Karpas-422 (cell line): ENCODE results near the gene HTT. TPM values are rescaled to one million over a fixed set of nuclear protein-coding genes. Genes with fewer than 3 reads are reported as not detected.

Source experiments
- DNase-seq: peaks from one replicate; pipeline ENCODE4 v3.0.0-alpha.2; 2015
- H2AFZ ChIP-seq: fragments of 200-600 bp; sonication (generic); 2 replicates; pipeline ENCODE4 v1.6.1; 2014; ENCODE audit warnings: antibody characterized with exemption, low read length, mixed read lengths
- H3K27ac ChIP-seq: fragments of 200-600 bp; sonication (generic); 2 replicates; pipeline ENCODE4 v1.5.1; 2014; ENCODE audit warnings: mild to moderate bottlenecking, low read length, moderate library complexity
- H3K27me3 ChIP-seq: fragments of 200-600 bp; sonication (generic); 2 replicates; pipeline ENCODE4 v1.6.1; 2014; ENCODE audit warnings: low read length, mixed read lengths
- H3K36me3 ChIP-seq: fragments of 200-600 bp; sonication (generic); 2 replicates; pipeline ENCODE4 v1.6.1; 2014; ENCODE audit warnings: low read length, mixed read lengths; ENCODE audit not compliant: insufficient read depth
- H3K4me1 ChIP-seq: fragments of 200-600 bp; sonication (generic); 2 replicates; pipeline ENCODE4 v1.6.1; 2014; ENCODE audit warnings: mild to moderate bottlenecking, low read length, mixed read lengths
- H3K4me2 ChIP-seq: fragments of 200-600 bp; sonication (generic); 2 replicates; pipeline ENCODE4 v1.6.1; 2014; ENCODE audit warnings: low read length, low read depth, mild to moderate bottlenecking; ENCODE audit not compliant: poor library complexity, severe bottlenecking
- H3K4me3 ChIP-seq: fragments of 200-600 bp; sonication (generic); 2 replicates; pipeline ENCODE4 v1.5.1; 2014; ENCODE audit warnings: mild to moderate bottlenecking, antibody characterized with exemption, low read length, mixed read lengths
- H3K79me2 ChIP-seq: fragments of 200-600 bp; sonication (generic); 2 replicates; pipeline ENCODE4 v1.6.1; 2014; ENCODE audit warnings: mild to moderate bottlenecking, low read length, mixed read lengths
- H3K9ac ChIP-seq: fragments of 200-600 bp; sonication (generic); 2 replicates; pipeline ENCODE4 v1.6.0; 2014; ENCODE audit warnings: low read length
- H3K9me2 ChIP-seq: fragments of 200-600 bp; sonication (generic), shearing (Covaris generic); replicated peaks from 2 replicates; pipeline ENCODE4 v1.6.0; 2014; ENCODE audit warnings: mild to moderate bottlenecking, low read length, moderate library complexity; ENCODE audit not compliant: insufficient read depth
- H3K9me3 ChIP-seq: fragments of 300-700, 200-600 bp; sonication (generic); 2 replicates; pipeline ENCODE4 v1.6.1; 2014; ENCODE audit warnings: low read length, mixed read lengths
- H4K20me1 ChIP-seq: fragments of 200-600 bp; sonication (generic); 2 replicates; pipeline ENCODE4 v1.6.1; 2014; ENCODE audit warnings: mild to moderate bottlenecking, antibody characterized with exemption, low read length, low read depth; ENCODE audit not compliant: insufficient read depth
- total RNA-seq: library from RNA; depleted of rRNA; stranded (reverse); fragments of >200 nt; shearing (Covaris generic); gene quantifications from 2 replicates; pipeline ENCODE4 v1.2.3, GENCODE V29; 2014; ENCODE audit warnings: low replicate concordance

HTT gene
- total RNA-seq, 1 experiment from 2014 or later = 24.8 TPM

DNA sequence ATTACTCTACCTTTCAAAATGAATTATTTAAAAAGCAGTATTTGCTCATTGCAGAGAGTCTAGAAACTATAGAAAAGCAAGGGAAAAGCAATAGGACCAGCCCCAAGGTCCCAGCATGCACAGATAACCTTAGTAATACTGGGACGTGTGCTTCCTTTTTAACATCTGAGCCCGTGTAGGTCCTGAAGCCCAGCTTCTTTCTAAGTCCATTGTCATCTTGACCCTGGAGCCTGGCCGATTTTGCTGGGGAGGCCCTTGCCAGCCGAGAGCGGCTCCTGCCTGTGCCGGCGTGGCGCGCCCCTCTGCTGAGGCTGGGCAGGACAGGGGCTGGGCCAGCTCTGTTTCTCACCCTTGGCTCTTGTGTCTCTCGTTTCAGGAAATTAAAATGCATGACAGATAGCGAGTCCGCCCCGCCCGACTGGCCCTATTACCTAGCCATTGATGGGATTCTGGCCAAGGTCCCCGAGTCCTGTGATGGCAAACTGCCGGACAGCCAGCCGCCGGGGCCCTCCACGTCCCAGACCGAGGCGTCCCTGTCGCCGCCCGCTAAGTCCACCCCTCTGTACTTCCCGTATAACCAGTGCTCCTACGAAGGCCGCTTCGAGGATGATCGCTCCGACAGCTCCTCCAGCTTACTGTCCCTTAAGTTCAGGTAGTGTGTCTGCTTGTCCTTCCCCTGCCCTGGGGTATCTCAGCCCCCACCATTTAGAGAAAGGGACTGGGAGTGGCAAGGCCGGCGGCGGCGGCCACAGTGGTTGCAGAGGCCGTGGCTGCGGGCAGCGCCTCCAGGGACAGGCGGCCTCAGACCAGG, 178.6 kb downstream of the HTT start:
- Histone ChIP-seq H3K4me1 (peaks cover 11% of the 10 kb centered on the region), H4K20me1 (no peaks in the 10 kb centered on the region), H3K9me2 (no peaks in the 10 kb centered on the region), H3K9ac (no peak overlapping the region), H3K36me3 (no peaks in the 10 kb centered on the region), H3K79me2 (no peaks in the 10 kb centered on the region), H3K27ac (no peak overlapping the region), H3K27me3 (no peaks in the 10 kb centered on the region), H3K4me2 (no peak overlapping the region), H2AFZ (no peak overlapping the region), H3K4me3 (no peak overlapping the region), H3K9me3 (no peaks in the 10 kb centered on the region)
- DNase-seq = no peak

DNA sequence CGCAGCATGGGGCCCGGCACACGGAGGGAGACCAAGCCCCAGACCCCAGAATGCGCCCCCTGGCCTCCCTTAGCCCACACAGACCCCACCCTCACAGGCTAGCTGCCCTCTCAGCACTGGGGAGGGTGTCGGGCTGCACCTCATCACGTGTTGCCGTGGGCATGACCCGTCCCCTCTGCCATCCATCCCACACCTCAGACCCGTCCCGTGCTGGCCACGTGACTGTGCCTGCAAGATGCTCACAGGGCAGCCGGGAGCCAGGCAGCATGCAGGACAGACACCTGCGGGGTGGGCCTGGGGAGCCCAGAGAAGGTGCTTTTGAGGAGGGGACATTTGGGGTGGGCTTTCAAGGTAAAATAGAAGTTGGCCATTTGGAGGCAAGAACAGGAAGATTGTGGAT, 179.3 kb downstream of the HTT start:
- H3K4me3 ChIP-seq = no peak overlapping the region
- no peaks in the 10 kb centered on the region for H3K9me2 ChIP-seq
- H3K27ac ChIP-seq = no peak overlapping the region
- H3K36me3 ChIP-seq = no peaks in the 10 kb centered on the region
- no peak overlapping the region for H2AFZ ChIP-seq
- no peak overlapping the region for H3K9ac ChIP-seq
- H3K9me3 ChIP-seq = no peaks in the 10 kb centered on the region
- no peaks in the 10 kb centered on the region for H3K27me3 ChIP-seq
- no peak for DNase-seq
- H3K4me2 ChIP-seq = no peak overlapping the region
- H4K20me1 ChIP-seq = no peaks in the 10 kb centered on the region
- H3K79me2 ChIP-seq = no peaks in the 10 kb centered on the region
- peaks cover 11% of the 10 kb centered on the region for H3K4me1 ChIP-seq

DNA sequence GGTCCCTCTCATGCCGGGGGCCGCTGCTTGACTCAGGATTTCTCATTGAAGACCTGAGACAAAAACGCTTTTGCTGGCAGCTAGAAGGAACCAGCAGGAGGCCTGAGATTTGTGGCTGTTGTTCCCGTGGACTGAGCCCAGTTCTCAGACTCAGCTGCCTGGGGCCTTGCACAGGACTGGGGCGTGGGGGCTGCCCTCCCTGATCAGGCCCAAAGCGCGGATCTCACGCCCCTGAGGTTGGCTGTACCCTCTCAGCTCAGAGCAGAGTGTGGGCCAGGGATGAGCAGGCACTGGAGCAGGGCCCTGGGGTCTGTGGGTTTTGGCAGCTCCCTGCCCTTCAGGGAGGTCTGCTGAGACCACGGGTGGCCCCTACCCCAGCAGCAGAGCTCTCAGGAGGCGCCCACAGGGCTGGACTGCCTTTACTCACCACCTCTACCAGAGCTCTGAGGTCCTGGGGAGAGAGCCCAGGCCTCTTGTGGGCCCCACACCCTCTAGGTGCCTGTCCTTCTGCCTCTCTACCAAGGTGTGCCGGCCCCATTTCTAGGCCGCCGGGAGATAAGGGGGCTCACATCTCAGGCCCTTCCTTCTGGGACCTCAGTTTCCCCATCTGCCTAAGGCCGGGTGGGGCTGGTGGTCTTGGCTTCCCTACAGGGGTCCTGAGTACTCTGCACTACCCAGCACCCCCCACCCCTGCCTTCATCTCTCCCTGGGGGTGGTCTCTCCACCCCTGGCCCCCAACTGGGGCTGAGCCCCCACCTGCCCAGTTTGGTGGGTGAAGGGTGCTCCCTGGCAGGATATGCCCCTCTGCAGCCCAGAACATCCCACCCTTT, 180.0 kb downstream of the HTT start:
- no peaks in the 10 kb centered on the region for H3K27me3 ChIP-seq
- no peak overlapping the region for H3K4me2 ChIP-seq
- DNase-seq = no peak
- H3K4me3 ChIP-seq = no peak overlapping the region
- H3K9ac ChIP-seq = no peak overlapping the region
- no peaks in the 10 kb centered on the region for H3K9me3 ChIP-seq
- no peak overlapping the region for H2AFZ ChIP-seq
- H3K4me1 ChIP-seq = peaks cover 11% of the 10 kb centered on the region
- no peaks in the 10 kb centered on the region for H3K79me2 ChIP-seq
- H3K27ac ChIP-seq = no peak overlapping the region
- no peaks in the 10 kb centered on the region for H3K9me2 ChIP-seq
- H3K36me3 ChIP-seq = no peaks in the 10 kb centered on the region
- H4K20me1 ChIP-seq = no peaks in the 10 kb centered on the region

DNA sequence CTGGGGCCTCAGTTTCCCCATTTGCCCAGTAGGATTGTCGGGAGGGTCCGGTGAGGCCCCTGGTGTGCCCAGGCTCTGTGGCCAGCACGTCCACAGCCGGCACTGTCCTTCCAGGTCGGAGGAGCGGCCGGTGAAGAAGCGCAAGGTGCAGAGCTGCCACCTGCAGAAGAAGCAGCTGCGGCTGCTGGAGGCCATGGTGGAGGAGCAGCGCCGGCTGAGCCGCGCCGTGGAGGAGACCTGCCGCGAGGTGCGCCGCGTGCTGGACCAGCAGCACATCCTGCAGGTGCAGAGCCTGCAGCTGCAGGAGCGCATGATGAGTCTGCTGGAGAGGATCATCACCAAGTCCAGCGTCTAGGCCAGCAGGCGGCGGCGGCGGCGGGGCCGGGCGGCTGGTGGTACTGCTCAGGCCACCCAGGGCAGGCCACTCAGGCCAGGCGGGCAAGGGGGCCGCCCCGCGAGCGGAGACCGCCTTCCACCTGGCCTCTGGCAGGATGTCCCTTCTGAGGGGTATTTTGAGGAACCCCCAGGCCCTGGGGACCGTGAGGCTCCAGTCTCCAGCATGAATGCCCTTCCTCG, 181.2 kb downstream of the HTT start:
- no peak overlapping the region for H2AFZ ChIP-seq
- H4K20me1 ChIP-seq = no peaks in the 10 kb centered on the region
- H3K9me2 ChIP-seq = no peaks in the 10 kb centered on the region
- H3K36me3 ChIP-seq = no peaks in the 10 kb centered on the region
- no peak overlapping the region for H3K4me3 ChIP-seq
- H3K79me2 ChIP-seq = no peaks in the 10 kb centered on the region
- H3K27me3 ChIP-seq = no peaks in the 10 kb centered on the region
- H3K4me1 ChIP-seq = peaks cover 11% of the 10 kb centered on the region
- DNase-seq = no peak
- H3K9ac ChIP-seq = no peak overlapping the region
- H3K27ac ChIP-seq = no peak overlapping the region
- H3K4me2 ChIP-seq = no peak overlapping the region
- no peaks in the 10 kb centered on the region for H3K9me3 ChIP-seq

DNA sequence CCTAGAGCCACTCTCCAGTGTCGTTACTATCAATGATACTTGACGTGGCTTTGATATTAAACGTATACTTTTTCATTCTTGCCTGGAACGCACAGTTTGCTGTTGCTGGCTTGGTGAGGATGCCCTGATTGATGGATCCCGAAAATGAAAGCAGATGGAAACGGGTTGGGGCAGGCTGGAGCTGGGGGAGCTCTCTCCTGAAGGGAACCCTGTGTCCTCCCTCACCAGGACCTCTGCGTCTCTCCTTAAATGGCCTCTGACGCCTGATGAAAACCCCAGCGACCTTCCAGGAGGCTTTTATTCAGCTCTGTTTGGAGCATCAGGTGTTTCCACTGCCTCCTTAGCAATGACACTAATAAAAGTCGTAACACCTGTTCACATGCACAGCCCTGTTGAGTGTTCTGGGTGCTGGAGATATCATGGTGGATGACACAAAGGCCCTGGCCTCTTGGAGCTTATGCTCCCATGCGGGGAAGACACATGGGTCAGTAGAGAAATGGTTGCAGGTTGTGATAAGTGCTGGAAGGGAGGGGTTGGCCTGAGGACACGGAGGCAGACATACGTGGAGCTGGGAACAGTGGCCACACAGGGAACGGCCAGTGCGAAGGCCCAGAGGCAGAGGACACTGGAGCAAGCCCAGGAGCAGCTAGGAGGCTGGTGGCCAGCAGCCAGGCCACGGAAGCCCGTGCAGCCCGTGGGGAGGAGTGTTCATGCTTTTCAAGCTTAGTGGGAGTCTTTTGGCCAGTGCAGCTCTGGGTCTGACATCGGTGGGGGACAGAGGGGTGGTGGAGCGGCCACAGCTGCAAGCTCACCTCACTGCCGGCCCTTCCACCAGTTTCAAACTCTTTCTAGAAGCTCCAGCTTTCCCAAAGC, 182.0 kb downstream of the HTT start:
- Histone ChIP-seq H3K4me3 (no peak overlapping the region), H3K9me3 (no peaks in the 10 kb centered on the region), H3K9me2 (no peaks in the 10 kb centered on the region), H2AFZ (no peak overlapping the region), H3K27ac (no peak overlapping the region), H3K9ac (no peak overlapping the region), H3K4me2 (no peak overlapping the region), H3K36me3 (no peaks in the 10 kb centered on the region), H3K79me2 (no peaks in the 10 kb centered on the region), H3K4me1 (peaks cover 11% of the 10 kb centered on the region), H3K27me3 (no peaks in the 10 kb centered on the region), H4K20me1 (no peaks in the 10 kb centered on the region)
- DNase-seq = no peak

DNA sequence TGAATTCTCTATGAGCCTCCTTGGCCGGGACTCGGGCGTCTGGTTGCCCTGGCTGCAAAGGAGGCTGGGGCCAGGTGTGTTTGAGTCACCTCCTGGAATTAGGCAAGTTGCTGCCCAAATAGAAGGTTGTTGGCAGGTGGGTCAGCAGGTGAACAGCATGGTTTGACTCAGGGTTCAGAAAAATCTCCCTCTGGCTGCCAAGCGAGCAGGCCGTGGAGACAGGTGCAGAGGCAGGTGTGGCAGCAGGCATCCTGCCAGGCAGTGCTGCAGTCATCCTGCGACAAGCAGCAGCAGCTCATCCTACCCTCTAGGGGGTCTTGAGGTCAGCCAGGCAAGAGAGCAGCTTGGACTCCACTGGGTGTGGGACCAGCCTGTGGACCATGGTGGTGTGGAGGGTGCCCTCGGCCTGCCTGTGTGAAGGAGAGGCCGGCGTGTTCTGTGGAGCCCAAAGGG, 182.6 kb downstream of the HTT start:
- no peak overlapping the region for H2AFZ ChIP-seq
- no peaks in the 10 kb centered on the region for H3K27me3 ChIP-seq
- peaks cover 11% of the 10 kb centered on the region for H3K4me1 ChIP-seq
- DNase-seq = no peak
- H3K36me3 ChIP-seq = no peaks in the 10 kb centered on the region
- H4K20me1 ChIP-seq = no peaks in the 10 kb centered on the region
- no peak overlapping the region for H3K27ac ChIP-seq
- no peak overlapping the region for H3K9ac ChIP-seq
- H3K9me2 ChIP-seq = no peaks in the 10 kb centered on the region
- no peaks in the 10 kb centered on the region for H3K79me2 ChIP-seq
- no peaks in the 10 kb centered on the region for H3K9me3 ChIP-seq
- no peak overlapping the region for H3K4me2 ChIP-seq
- no peak overlapping the region for H3K4me3 ChIP-seq

DNA sequence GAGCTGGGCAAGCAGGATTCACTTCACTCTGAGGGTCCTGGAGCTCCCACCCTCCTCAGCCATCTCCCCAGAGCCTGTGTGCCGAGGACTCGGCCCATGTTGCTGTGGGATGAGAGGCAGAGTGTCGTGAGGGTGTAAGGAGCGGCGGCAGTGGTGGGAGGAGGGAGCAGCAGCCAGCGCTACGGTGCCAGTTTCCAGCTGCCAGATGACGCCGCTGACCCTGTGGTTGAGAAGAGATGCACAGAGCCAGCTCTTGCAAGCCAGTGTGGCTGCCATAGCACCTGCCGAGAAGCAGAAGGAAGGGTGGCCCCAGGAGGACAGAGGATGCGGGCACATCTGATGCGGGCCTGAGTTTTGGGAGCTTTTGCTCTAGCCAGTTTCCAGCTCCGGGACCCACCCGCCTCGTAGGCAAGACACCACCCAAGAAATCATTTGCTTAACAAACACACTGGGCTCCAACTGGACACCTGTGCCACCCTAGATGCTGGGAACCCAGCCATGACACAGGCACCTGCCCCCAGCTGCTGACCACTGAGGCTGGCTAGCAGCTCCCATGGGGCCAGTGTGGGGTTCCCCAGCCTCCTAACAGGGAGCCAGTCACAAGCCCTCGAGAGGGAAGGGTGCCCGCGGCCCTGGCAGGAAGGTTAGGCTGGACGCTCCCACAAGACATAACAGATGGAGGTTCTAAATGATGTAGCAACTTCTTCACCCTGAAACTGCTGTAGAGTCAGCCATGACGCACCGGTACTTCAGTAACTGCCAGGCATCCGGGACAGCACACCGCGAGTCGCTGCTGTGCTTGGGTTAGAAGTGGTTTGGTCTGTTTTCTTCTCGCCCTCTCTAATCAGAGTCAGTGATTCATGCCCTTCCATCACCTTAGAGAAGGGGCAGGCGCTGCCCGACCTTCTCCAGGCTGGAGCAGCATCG, 183.3 kb downstream of the HTT start:
- no peaks in the 10 kb centered on the region for H3K9me2 ChIP-seq
- no peaks in the 10 kb centered on the region for H4K20me1 ChIP-seq
- no peaks in the 10 kb centered on the region for H3K27me3 ChIP-seq
- H3K4me2 ChIP-seq = no peak overlapping the region
- H3K27ac ChIP-seq = no peak overlapping the region
- no peaks in the 10 kb centered on the region for H3K9me3 ChIP-seq
- no peaks in the 10 kb centered on the region for H3K79me2 ChIP-seq
- peaks cover 11% of the 10 kb centered on the region for H3K4me1 ChIP-seq
- no peak for DNase-seq
- H3K4me3 ChIP-seq = no peak overlapping the region
- no peaks in the 10 kb centered on the region for H3K36me3 ChIP-seq
- H3K9ac ChIP-seq = no peak overlapping the region
- no peak overlapping the region for H2AFZ ChIP-seq
